H1 (cell line): ENCODE data around the gene CDKN1A. TPM values are rescaled to one million over a fixed set of nuclear protein-coding genes. Genes with fewer than 3 reads are reported as not detected.

ENCODE experiments used
- SUZ12 ChIP-seq: fragments of 200-600 bp; sonication (generic); IDR thresholded peaks from 2 replicates; pipeline ENCODE4 v1.6.1; 2012; ENCODE audit warnings: mild to moderate bottlenecking, inconsistent platforms, low read length, moderate library complexity, mixed read lengths
- polyA plus RNA-seq, 7 experiments: library from polyadenylated mRNA; depleted of rRNA in 3 of 7; stranded (reverse) in 5 of 7; unstranded in 2 of 7; fragments of >200 nt in 5 of 7; fragments of 200-250 nt in 2 of 7; gene quantifications; 1 replicate in 5 of 7; 2 replicates in 1 of 7; 4 replicates in 1 of 7; pipeline versions ENCODE4 v1.2.1 to v1.2.3, GENCODE V29; 2011 to 2013; ENCODE audit warnings: missing spikeins in 2 of 7, mixed read lengths in 2 of 7
- total RNA-seq: library from RNA; stranded (reverse); fragmentation: NEBNext Ultra II Directional; extraction: Animal tissue kit (Norgen Biotek cat#: 25700); gene quantifications from 2 replicates; pipeline ENCODE4 v1.2.1, GENCODE V29; 2021

The CDKN1A gene
- total and polyA plus RNA-seq, 2 of the 8 experiments (the other 6 are each of a cell fraction or from before 2014, with no cell fraction given), result 15.2 to 36.0 TPM

- TF ChIP-seq SUZ12, result no peak
These were observed 20.8 kb downstream of the CDKN1A start (continued) for GRCh38 chr6:36699348-36699747.
